Body of pancreas (tissue), 4 donors: ENCODE data around the gene SLC8A2. TPM values are rescaled to one million over a fixed set of nuclear protein-coding genes. Genes with fewer than 3 reads are reported as not detected.

Experiments
- ATAC-seq: fragments of 150-250 bp; one replicate; pipeline ENCODE4 v1.9.1; 2016
- DNase-seq, 4 donors: peaks; one replicate each; pipeline ENCODE4 v3.0.0-alpha.2; 2019
- H3K27ac ChIP-seq, 4 donors: fragments of 200-600 bp; sonication (generic); 1 replicate in 3 of 4; 2 replicates in 1 of 4; pipeline versions ENCODE4 v1.5.1 to v1.6.1; 2016 to 2019; ENCODE audit warnings: mild to moderate bottlenecking in 1 of 4, mixed read lengths in 1 of 4, moderate library complexity in 1 of 4
- H3K27me3 ChIP-seq, 2 donors: fragments of 200-600 bp; sonication (generic); one replicate each; pipeline ENCODE4 v1.6.0; 2016; ENCODE audit warnings: mild to moderate bottlenecking in 1 of 2
- H3K36me3 ChIP-seq, 2 donors: fragments of 200-600 bp; sonication (generic); replicated peaks in 1 of 2; 2 replicates each; pipeline ENCODE4 v1.5.1; 2016; ENCODE audit warnings: low read depth in 2 of 2; ENCODE audit not compliant: insufficient read depth in 1 of 2
- H3K4me1 ChIP-seq: fragments of 200-600 bp; sonication (generic); one replicate; pipeline ENCODE4 v1.6.0; 2016
- H3K4me3 ChIP-seq, 2 donors: fragments of 200-600 bp; sonication (generic); 1 replicate in 1 of 2; 2 replicates in 1 of 2; pipeline ENCODE4 v1.5.1; 2016 to 2019
- H3K9me3 ChIP-seq, 3 donors: fragments of 200-600 bp; sonication (generic); 1 replicate in 2 of 3; 2 replicates in 1 of 3; pipeline ENCODE4 v1.5.1; 2016
- POLR2A ChIP-seq, 3 donors: fragments of 450-650 bp; IDR thresholded peaks; one replicate each; pipeline ENCODE4 v1.6.1; 2016; ENCODE audit warnings: antibody characterized with exemption in 3 of 3, mild to moderate bottlenecking in 2 of 3
- WGBS, 2 donors: methylation state at CpG; one replicate each; pipeline ENCODE4 v1.1.5; 2017; 5-methylcytosine and 5-hydroxymethylcytosine counted together
- intact Hi-C: fragments of 100-400 bp; cut with DNase I; formaldehyde crosslinking; loops from one replicate; pipeline ENCODE4 v1.15.1; 2023
- total RNA-seq, 2 donors: library from RNA; depleted of rRNA; stranded (reverse); fragments of >200 nt; gene quantifications; one replicate each; pipeline ENCODE4 v1.1.0, GENCODE V29; 2016
- TF ChIP-seq, protein P1 (sequence below), 7 experiments: fragments of 450-650 bp in 4 of 7; fragments of 200-600 bp in 3 of 7; sonication (generic) in 3 of 7; IDR thresholded peaks; one replicate each; pipeline ENCODE4 v1.5.1; 2016 to 2019; ENCODE audit warnings: antibody characterized with exemption in 7 of 7

Gene SLC8A2
- total RNA-seq, 2 donors from 2014 or later = 8.0 to 31.6 TPM

DNA sequence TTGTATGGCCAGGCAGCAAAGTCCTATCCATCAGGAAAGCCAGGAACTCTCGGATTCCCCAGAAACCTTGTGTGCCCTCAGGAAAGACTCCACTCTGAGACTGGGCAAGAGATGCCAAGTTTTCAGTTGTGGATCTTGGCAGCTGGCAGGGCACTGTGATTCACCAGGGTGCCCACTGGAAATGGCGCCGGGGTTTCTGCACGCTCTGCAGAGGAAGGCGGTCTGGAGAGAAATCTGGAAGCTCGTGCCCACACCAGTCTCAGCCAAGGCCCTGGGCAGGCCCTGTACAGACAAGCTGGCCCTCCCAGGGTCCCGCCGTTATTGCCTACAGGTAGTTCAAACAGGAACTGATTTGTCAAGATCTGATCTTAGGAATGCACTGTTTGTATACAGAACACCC lies 38.3 kb upstream of the SLC8A2 start:
- 0 to 11% methylated on average over 2 to 8 of the region's 8 CpGs for WGBS, 2 donors
- TF ChIP-seq POLR2A (IDR thresholded peaks at IDR 0.05) = no peak
- TF ChIP-seq, protein P1, sequence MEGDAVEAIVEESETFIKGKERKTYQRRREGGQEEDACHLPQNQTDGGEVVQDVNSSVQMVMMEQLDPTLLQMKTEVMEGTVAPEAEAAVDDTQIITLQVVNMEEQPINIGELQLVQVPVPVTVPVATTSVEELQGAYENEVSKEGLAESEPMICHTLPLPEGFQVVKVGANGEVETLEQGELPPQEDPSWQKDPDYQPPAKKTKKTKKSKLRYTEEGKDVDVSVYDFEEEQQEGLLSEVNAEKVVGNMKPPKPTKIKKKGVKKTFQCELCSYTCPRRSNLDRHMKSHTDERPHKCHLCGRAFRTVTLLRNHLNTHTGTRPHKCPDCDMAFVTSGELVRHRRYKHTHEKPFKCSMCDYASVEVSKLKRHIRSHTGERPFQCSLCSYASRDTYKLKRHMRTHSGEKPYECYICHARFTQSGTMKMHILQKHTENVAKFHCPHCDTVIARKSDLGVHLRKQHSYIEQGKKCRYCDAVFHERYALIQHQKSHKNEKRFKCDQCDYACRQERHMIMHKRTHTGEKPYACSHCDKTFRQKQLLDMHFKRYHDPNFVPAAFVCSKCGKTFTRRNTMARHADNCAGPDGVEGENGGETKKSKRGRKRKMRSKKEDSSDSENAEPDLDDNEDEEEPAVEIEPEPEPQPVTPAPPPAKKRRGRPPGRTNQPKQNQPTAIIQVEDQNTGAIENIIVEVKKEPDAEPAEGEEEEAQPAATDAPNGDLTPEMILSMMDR (IDR thresholded peaks at IDR 0.05) = no peak
- Histone ChIP-seq H3K9me3 (no peaks in the 10 kb centered on the region), H3K27me3 (no peaks in the 10 kb centered on the region), H3K36me3 (no peaks in the 10 kb centered on the region), H3K4me1 (peaks cover 82% of the 10 kb centered on the region), H3K27ac (peak overlapping the region; percentile 82 to 100 (median 96)), H3K4me3 (no peak overlapping the region)
- DNase-seq (peak; percentile 55 to 80 (median 65)), ATAC-seq (no peak)
- intact Hi-C loops = no loop called here

DNA sequence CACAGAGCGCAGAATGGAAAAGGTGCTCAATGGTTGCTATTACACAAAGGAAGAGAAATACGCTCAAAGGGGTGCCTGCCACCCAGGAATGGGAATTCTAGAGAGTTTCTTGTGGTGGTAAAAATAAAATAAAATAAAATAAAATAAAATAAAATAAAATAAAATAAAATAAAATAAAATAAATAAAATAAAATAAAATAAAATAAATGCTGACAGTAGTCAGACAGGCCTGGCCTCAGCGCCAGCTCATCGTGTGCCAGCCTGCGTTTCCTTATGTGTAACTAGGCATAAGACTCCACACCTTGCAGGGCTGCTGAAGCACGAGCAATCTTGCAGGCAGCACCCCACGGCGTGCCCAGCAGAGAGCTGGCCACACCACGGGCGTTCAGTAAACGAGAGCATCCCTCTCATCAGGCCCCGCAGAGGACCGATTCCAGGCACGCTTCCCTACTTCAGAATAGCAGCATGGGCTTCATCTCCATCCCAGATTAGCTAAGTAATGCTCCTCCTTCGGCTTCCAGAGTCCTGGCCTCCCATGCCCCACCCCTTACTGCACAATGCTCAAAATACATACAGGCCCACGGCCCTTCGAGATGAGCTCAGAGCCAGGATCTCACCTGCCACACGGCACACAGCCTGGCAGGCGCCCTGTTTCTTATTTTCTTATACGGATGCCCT lies 37.6 kb upstream of the SLC8A2 start:
- intact Hi-C loops = no loop called here
- ATAC-seq (no peak), DNase-seq (no peak)
- Histone ChIP-seq H3K27ac (peak overlapping the region; percentile 82 to 100 (median 96)), H3K36me3 (no peaks in the 10 kb centered on the region), H3K27me3 (no peaks in the 10 kb centered on the region), H3K4me3 (no peak overlapping the region), H3K9me3 (no peaks in the 10 kb centered on the region), H3K4me1 (peaks cover 82% of the 10 kb centered on the region)
- TF ChIP-seq, protein P1 (IDR thresholded peaks at IDR 0.05) = no peak
- TF ChIP-seq POLR2A (IDR thresholded peaks at IDR 0.05) = no peak
- 62 to 65% methylated on average over 20 of the region's 20 CpGs for WGBS, 2 donors

DNA sequence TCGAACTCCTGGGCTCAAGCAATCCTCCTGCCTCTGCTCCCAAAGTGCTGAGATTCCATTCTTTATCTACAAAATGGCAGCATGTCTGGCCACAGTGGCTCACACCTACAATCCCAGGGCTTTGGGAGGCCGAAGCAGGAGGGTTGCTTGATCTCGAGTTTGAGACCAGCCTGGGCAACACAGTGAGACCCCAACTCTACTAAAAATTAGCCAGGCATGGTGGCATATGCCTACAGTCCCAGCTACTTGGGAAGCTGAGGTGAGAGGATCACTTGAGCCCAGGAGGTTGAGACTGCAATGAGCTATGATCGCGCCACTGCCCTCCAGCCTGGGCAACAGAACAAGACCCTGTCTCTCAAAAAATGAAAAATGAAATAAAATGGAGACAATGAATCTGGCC lies 37.0 kb upstream of the SLC8A2 start:
- H3K4me3 ChIP-seq = no peak overlapping the region
- WGBS, 2 donors = 83 to 90% methylated on average over 5 of the region's 5 CpGs
- H3K27me3 ChIP-seq = no peaks in the 10 kb centered on the region
- ATAC-seq = no peak
- TF ChIP-seq, protein P1 (IDR thresholded peaks at IDR 0.05) = no peak
- no peak for TF ChIP-seq POLR2A (IDR thresholded peaks at IDR 0.05)
- no peak for DNase-seq
- intact Hi-C loops = no loop called here
- peak overlapping the region in 2 of 4 donors; percentile 66 to 99 for H3K27ac ChIP-seq
- peaks cover 0 to 2% of the 10 kb centered on the region in 2 donors for H3K36me3 ChIP-seq
- H3K9me3 ChIP-seq = no peaks in the 10 kb centered on the region
- peaks cover 82% of the 10 kb centered on the region for H3K4me1 ChIP-seq

DNA sequence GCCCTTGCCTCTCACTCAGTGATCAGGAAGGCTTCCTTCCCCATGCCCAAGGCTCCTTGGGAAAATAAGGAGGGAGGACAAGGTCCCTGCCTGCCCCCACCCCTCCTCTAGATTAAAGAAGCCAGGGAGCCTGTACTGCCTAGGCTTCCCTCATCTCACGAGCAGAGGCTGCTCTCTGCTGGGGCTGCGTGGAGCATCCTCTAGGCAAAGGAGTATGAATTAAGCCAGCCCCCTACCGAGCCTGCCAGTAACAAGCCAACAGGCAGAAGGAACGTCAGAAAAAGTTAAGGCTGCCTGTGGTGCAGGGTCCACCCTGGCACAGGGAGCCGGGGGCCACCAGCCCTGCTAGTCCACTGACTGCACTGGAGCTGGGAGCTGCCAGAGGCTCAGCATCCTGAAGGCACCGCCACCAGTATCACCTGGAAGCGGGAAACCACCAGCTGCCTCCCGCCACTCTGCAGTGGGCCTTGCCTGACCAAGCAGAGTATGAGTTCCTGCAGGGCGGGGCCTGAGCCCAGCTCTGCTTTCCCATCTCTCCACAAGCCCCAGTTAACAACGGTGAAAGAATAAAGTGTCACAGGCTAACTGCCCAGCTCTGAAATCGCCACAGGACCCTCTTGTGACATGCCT lies 36.3 kb upstream of the SLC8A2 start:
- no peak for ATAC-seq
- H3K4me3 ChIP-seq = no peak overlapping the region
- WGBS, 2 donors = 62 to 71% methylated on average over 3 to 11 of the region's 11 CpGs

More for the DNA sequence above, 36.3 kb upstream of the SLC8A2 start:
- intact Hi-C loops = no loop called here
- no peak for TF ChIP-seq POLR2A (IDR thresholded peaks at IDR 0.05)
- TF ChIP-seq, protein P1 (IDR thresholded peaks at IDR 0.05) = no peak
- Histone ChIP-seq H3K27ac (peak overlapping the region; percentile 55 to 69 (median 66)), H3K9me3 (no peaks in the 10 kb centered on the region), H3K27me3 (no peaks in the 10 kb centered on the region), H3K4me1 (peaks cover 76% of the 10 kb centered on the region), H3K36me3 (peaks cover 0 to 2% of the 10 kb centered on the region in 2 donors)
- peak in 1 of 4 donors; percentile 39 for DNase-seq
